Cardiac fibroblast (primary cell): ENCODE results near the gene PDIA2.

Source experiments
- DNase-seq, 2 donors: peaks; one replicate each; pipeline versions ENCODE4 v3.0.0 to v3.0.0-alpha.2; 2010; ENCODE audit warnings: low read depth in 2 of 2
- H3K4me3 ChIP-seq, 2 donors: replicated peaks in 1 of 2; 1 replicate in 1 of 2; 2 replicates in 1 of 2; pipeline ENCODE4 v1.5.1; 2011; ENCODE audit warnings: low read depth in 2 of 2, low read length in 2 of 2, mild to moderate bottlenecking in 2 of 2, moderate library complexity in 1 of 2
- CTCF ChIP-seq: IDR thresholded peaks from one replicate; pipeline ENCODE4 v1.5.1; 2011; ENCODE audit warnings: low read depth, mild to moderate bottlenecking, low read length, inconsistent platforms

Gene PDIA2

GRCh38 chr16:269061-269796 is 13.7 kb upstream of the PDIA2 start:
- no peak for TF ChIP-seq CTCF
- no peak overlapping the region for H3K4me3 ChIP-seq
- DNase-seq = no peak

GRCh38 chr16:270381-271255 is 12.3 kb upstream of the PDIA2 start:
- no peak for DNase-seq
- TF ChIP-seq CTCF = no peak
- no peak overlapping the region for H3K4me3 ChIP-seq

- no peak for DNase-seq
- no peak overlapping the region for H3K4me3 ChIP-seq
Observed at GRCh38 chr16:272633-273546, 10.1 kb upstream of the PDIA2 start.

GRCh38 chr16:273547-274421 is 9.2 kb upstream of the PDIA2 start:
- no peak overlapping the region for H3K4me3 ChIP-seq
- no peak for DNase-seq
- no peak for TF ChIP-seq CTCF

More at GRCh38 chr16:272633-273546, 10.1 kb upstream of the PDIA2 start:
- TF ChIP-seq CTCF = no peak

GRCh38 chr16:275041-275641 is 7.8 kb upstream of the PDIA2 start:
- TF ChIP-seq CTCF = no peak
- no peak for DNase-seq

More at GRCh38 chr16:275041-275641, 7.8 kb upstream of the PDIA2 start:
- H3K4me3 ChIP-seq = peak overlapping the region; percentile 38 to 43
